WTC11 (cell line): ENCODE results near the gene KLF13. TPM values are rescaled to one million over a fixed set of nuclear protein-coding genes. Genes with fewer than 3 reads are reported as not detected.

ENCODE experiments used
- ATAC-seq: fragments of 200-7000 bp; cut with Tn5 transposase; 2 replicates; pipeline ENCODE4 v1.10.0; 2021; ENCODE audit warnings: mild to moderate bottlenecking, moderate library complexity
- CTCF ChIA-PET: fragments of 300-600 bp; sonication (Branson Sonifier 250); formaldehyde crosslinking; loops from one replicate; lab custom pipeline; 2021; ENCODE audit warnings: antibody characterized with exemption; lab: Charles Lee
- POLR2A ChIA-PET: fragments of 350-600 bp; sonication (Branson Sonifier 250); formaldehyde crosslinking; loops from one replicate; lab custom pipeline; 2021; ENCODE audit warnings: antibody characterized with exemption; lab: Charles Lee
- DNase-seq: peaks from one replicate; pipeline ENCODE4 v3.0.0; 2021; ENCODE audit warnings: low spot score
- H3K27ac Mint-ChIP-seq: 2 replicates; pipeline ENCODE4 v1.8.0; 2021; ENCODE audit warnings: mixed read lengths
- H3K27me3 Mint-ChIP-seq: 2 replicates; pipeline ENCODE4 v1.8.0; 2021; ENCODE audit warnings: low read depth, mild to moderate bottlenecking, moderate library complexity, mixed read lengths
- H3K36me3 Mint-ChIP-seq: 2 replicates; pipeline ENCODE4 v1.8.0; 2021; ENCODE audit warnings: mixed read lengths
- H3K4me1 Mint-ChIP-seq: 2 replicates; pipeline ENCODE4 v1.8.0; 2022; ENCODE audit warnings: mixed read lengths
- H3K4me3 Mint-ChIP-seq: 2 replicates; pipeline ENCODE4 v1.8.0; 2021; ENCODE audit warnings: mild to moderate bottlenecking, moderate library complexity, mixed read lengths
- H3K9me3 Mint-ChIP-seq: 2 replicates; pipeline ENCODE4 v1.8.0; 2021; ENCODE audit warnings: mixed read lengths
- ESRRA ChIP-seq: sonication (generic); formaldehyde crosslinking; IDR thresholded peaks from 2 replicates; pipeline ENCODE4 v1.8.1; 2022; ENCODE audit warnings: mild to moderate bottlenecking, missing genetic modification reagents, borderline replicate concordance
- ETV6 ChIP-seq: sonication (generic); formaldehyde crosslinking; IDR thresholded peaks from 2 replicates; pipeline ENCODE4 v1.8.1; 2022; ENCODE audit warnings: mild to moderate bottlenecking, missing genetic modification reagents
- FOXP1 ChIP-seq: sonication (generic); formaldehyde crosslinking; IDR thresholded peaks from 2 replicates; pipeline ENCODE4 v1.8.0; 2022; ENCODE audit warnings: missing genetic modification reagents, mild to moderate bottlenecking, moderate library complexity, borderline replicate concordance
- FOXP4 ChIP-seq: sonication (generic); formaldehyde crosslinking; IDR thresholded peaks from 2 replicates; pipeline ENCODE4 v1.8.0; 2022; ENCODE audit warnings: mild to moderate bottlenecking, missing genetic modification reagents
- GTF2I ChIP-seq: fragments of 250-450 bp; sonication (Bioruptor Pico); conservative IDR thresholded peaks from 2 replicates; pipeline ENCODE4 v1.4.0; 2021; ENCODE audit warnings: mild to moderate bottlenecking
- JUN ChIP-seq: sonication (generic); formaldehyde crosslinking; IDR thresholded peaks from 2 replicates; pipeline ENCODE4 v1.8.0; 2023; ENCODE audit warnings: mild to moderate bottlenecking, missing genetic modification reagents
- KAT7 ChIP-seq: sonication (generic); formaldehyde crosslinking; IDR thresholded peaks from 2 replicates; pipeline ENCODE4 v1.8.1; 2023; ENCODE audit warnings: missing genetic modification reagents, mild to moderate bottlenecking, borderline replicate concordance
- MAX ChIP-seq: sonication (generic); formaldehyde crosslinking; IDR thresholded peaks from 2 replicates; pipeline ENCODE4 v1.8.0; 2022; ENCODE audit warnings: mild to moderate bottlenecking, missing genetic modification reagents
- MYBL2 ChIP-seq: sonication (generic); formaldehyde crosslinking; IDR thresholded peaks from 2 replicates; pipeline ENCODE4 v1.8.1; 2023; ENCODE audit warnings: mild to moderate bottlenecking, moderate library complexity, missing genetic modification reagents
- NFE2L1 ChIP-seq: sonication (generic); formaldehyde crosslinking; IDR thresholded peaks from 2 replicates; pipeline ENCODE4 v1.8.1; 2023; ENCODE audit warnings: missing genetic modification reagents
- NR2C2 ChIP-seq: sonication (generic); formaldehyde crosslinking; IDR thresholded peaks from 2 replicates; pipeline ENCODE4 v1.8.0; 2022; ENCODE audit warnings: mild to moderate bottlenecking, missing genetic modification reagents
- NR3C1 ChIP-seq: sonication (generic); formaldehyde crosslinking; conservative IDR thresholded peaks from 2 replicates; pipeline ENCODE4 v1.8.1; 2023; ENCODE audit warnings: low read depth, mild to moderate bottlenecking, missing genetic modification reagents
- STAT6 ChIP-seq: sonication (generic); formaldehyde crosslinking; conservative IDR thresholded peaks from 2 replicates; pipeline ENCODE4 v1.8.1; 2023; ENCODE audit warnings: mild to moderate bottlenecking, low read depth, missing genetic modification reagents, moderate library complexity
- USF1 ChIP-seq: sonication (generic); formaldehyde crosslinking; IDR thresholded peaks from 2 replicates; pipeline ENCODE4 v1.8.0; 2022; ENCODE audit warnings: mild to moderate bottlenecking, missing genetic modification reagents
- ZBTB21 ChIP-seq: sonication (generic); formaldehyde crosslinking; IDR thresholded peaks from 2 replicates; pipeline ENCODE4 v1.8.1; 2023; ENCODE audit warnings: mild to moderate bottlenecking, missing genetic modification reagents, borderline replicate concordance
- ZBTB43 ChIP-seq: sonication (generic); formaldehyde crosslinking; IDR thresholded peaks from 2 replicates; pipeline ENCODE4 v1.8.1; 2023; ENCODE audit warnings: mild to moderate bottlenecking, missing genetic modification reagents
- ZNF219 ChIP-seq: sonication (generic); formaldehyde crosslinking; IDR thresholded peaks from 2 replicates; pipeline ENCODE4 v1.8.0; 2023; ENCODE audit warnings: missing genetic modification reagents, mild to moderate bottlenecking, borderline replicate concordance
- ZNF232 ChIP-seq: sonication (generic); formaldehyde crosslinking; IDR thresholded peaks from 2 replicates; pipeline ENCODE4 v1.8.0; 2022; ENCODE audit warnings: mild to moderate bottlenecking, missing genetic modification reagents
- ZNF263 ChIP-seq: sonication (generic); formaldehyde crosslinking; IDR thresholded peaks from 2 replicates; pipeline ENCODE4 v1.8.1; 2022; ENCODE audit warnings: low read depth, mild to moderate bottlenecking, moderate library complexity, missing genetic modification reagents
- total RNA-seq: library from RNA; stranded (reverse); gene quantifications from 3 replicates; pipeline ENCODE4 v1.2.3, GENCODE V29; 2021

The KLF13 gene
- total RNA-seq, 1 experiment from 2014 or later = 38.1 TPM

- TF ChIP-seq STAT6 (CRISPR knock-in tag) = no peak
- TF ChIP-seq, all 79 proteins: peak for 0
Observed at GRCh38 chr15:31401282-31401681, 74.6 kb downstream of the KLF13 start (continued).

GRCh38 chr15:31402003-31402402 is 75.4 kb downstream of the KLF13 start:
- TF ChIP-seq ZNF263 (CRISPR knock-in tag) (no peak), NR2C2 (CRISPR knock-in tag) (no peak), FOXP1 (CRISPR knock-in tag) (no peak), NR3C1 (CRISPR knock-in tag) (no peak), ZBTB43 (no peak), FOXP4 (CRISPR knock-in tag) (no peak), ETV6 (no peak), JUN (no peak), USF1 (CRISPR knock-in tag) (no peak), ESRRA (no peak), MYBL2 (CRISPR knock-in tag) (no peak), NFE2L1 (no peak), ZBTB21 (CRISPR knock-in tag) (no peak), STAT6 (CRISPR knock-in tag) (no peak), GTF2I (CRISPR knock-in tag) (no peak), KAT7 (CRISPR knock-in tag) (no peak), ZNF232 (CRISPR knock-in tag) (no peak), ZNF219 (CRISPR knock-in tag) (no peak), MAX (CRISPR knock-in tag) (no peak)
- TF ChIP-seq, all 79 proteins: peak for 0
- no peak for DNase-seq
- Mint-ChIP-seq H3K27ac (no peak overlapping the region), H3K4me3 (no peak overlapping the region), H3K9me3 (peaks cover 21% of the 10 kb centered on the region), H3K36me3 (peaks cover 3% of the 10 kb centered on the region; the same call in 1 of the 2 replicates), H3K4me1 (peaks cover 18% of the 10 kb centered on the region), H3K27me3 (no peaks in the 10 kb centered on the region)
- ChIA-PET POLR2A (no interaction called here), CTCF (no interaction called here)
- ATAC-seq = no peak
